ENCODE measurements around the gene TBC1D16. TPM values are rescaled to one million over a fixed set of nuclear protein-coding genes. Genes with fewer than 3 reads are reported as not detected.

The TBC1D16 gene
- total RNA-seq, 1 experiment from 2014 or later, result 85.8 TPM

DNA sequence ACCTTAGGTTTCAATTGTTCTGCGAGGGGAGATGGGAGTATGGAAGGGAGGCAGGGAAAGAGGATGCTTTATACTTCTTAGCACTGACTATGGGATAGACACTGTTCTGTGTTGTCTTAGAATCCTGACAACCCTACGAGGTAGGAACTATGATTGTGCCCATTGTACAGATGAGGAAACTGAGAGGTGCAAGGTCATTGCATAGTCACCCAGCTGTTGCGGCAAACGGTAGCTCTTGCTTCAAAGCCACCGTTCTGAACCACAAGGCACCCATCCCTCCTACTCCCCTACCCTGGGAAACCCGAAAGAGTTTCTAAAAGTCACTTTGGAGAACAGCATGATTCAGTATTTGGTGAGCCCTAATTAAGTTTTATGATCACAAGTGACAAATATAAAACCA, 8.3 kb upstream of the TBC1D16 start:
- WGBS (ENCODE audit: extremely low coverage, insufficient read length, low lambda C conversion rate), result no CpG with 5 or more reads among the region's 6 CpGs
- Histone ChIP-seq H2BK20ac (ENCODE audit: low read depth, low read length, poor library complexity, severe bottlenecking) (no peak overlapping the region), H3K18ac (ENCODE audit: insufficient read length, low read depth, low read length) (no peak overlapping the region), H3K23me2 (ENCODE audit: insufficient read length, low read depth, low read length, poor library complexity, severe bottlenecking) (no peaks in the 10 kb centered on the region), H3K27me3 (ENCODE audit: insufficient read depth, low read length) (no peaks in the 10 kb centered on the region), H4K91ac (ENCODE audit: insufficient read length, low read depth, low read length) (no peak overlapping the region), H2BK15ac (ENCODE audit: low read depth, low read length) (no peak overlapping the region), H3K56ac (ENCODE audit: insufficient read length, low read depth, low read length) (no peak overlapping the region), H3K9ac (ENCODE audit: extremely low read depth, insufficient read length, low read length) (no peak overlapping the region), H2BK5ac (ENCODE audit: insufficient read length, low read length) (no peak overlapping the region), H2AK5ac (ENCODE audit: insufficient read length, low read length) (no peak overlapping the region), H3K23ac (ENCODE audit: insufficient read length, low read depth, low read length) (no peak overlapping the region), H3K79me1 (ENCODE audit: insufficient read depth, low read depth, low read length, poor library complexity, severe bottlenecking) (no peaks in the 10 kb centered on the region), H3K4me1 (ENCODE audit: insufficient read depth, low read length) (no peaks in the 10 kb centered on the region), H4K8ac (replicated peaks; ENCODE audit: insufficient read length, low read depth, low read length) (no peak overlapping the region), H3K4me2 (ENCODE audit: insufficient read depth, insufficient read length, low read length) (no peak overlapping the region), H2BK12ac (ENCODE audit: insufficient read length, low read depth, low read length) (no peak overlapping the region), H4K5ac (ENCODE audit: insufficient read length, low read depth, low read length) (no peak overlapping the region), H3K14ac (ENCODE audit: insufficient read depth, low read length) (no peak overlapping the region), H3K27ac (ENCODE audit: insufficient read length, low read depth, low read length) (no peak overlapping the region), H3K9me3 (ENCODE audit: control insufficient read depth, low read depth, low read length) (no peaks in the 10 kb centered on the region), H3T11ph (ENCODE audit: low read length) (no peak overlapping the region), H2BK120ac (ENCODE audit: low read depth, low read length, poor library complexity, severe bottlenecking) (no peak overlapping the region), H4K20me1 (ENCODE audit: control insufficient read depth, insufficient read depth, insufficient read length) (no peaks in the 10 kb centered on the region), H3K79me2 (ENCODE audit: insufficient read depth, low read length) (no peaks in the 10 kb centered on the region), H3K4ac (ENCODE audit: low read depth, low read length) (no peak overlapping the region), H2AFZ (ENCODE audit: low read length) (no peak overlapping the region)
- DNase-seq, result no peak
- peaks cover 32 to 45% (median 36%) of the 10 kb centered on the region in 3 experiments for H3K36me3 Mint-ChIP-seq (ENCODE audit: insufficient read depth in 1 of 3, low read depth in 3 of 3)
- H3K9me3 Mint-ChIP-seq, result peaks cover 6 to 16% of the 10 kb centered on the region in 2 experiments; a peak in 4 of 5 replicates
- no peak for TF ChIP-seq CTCF (conservative IDR thresholded peaks at IDR 0.05)
- no peak overlapping the region for H3K27ac Mint-ChIP-seq
- no peaks in the 10 kb centered on the region for H3K4me1 Mint-ChIP-seq
- no peaks in the 10 kb centered on the region for H3K27me3 Mint-ChIP-seq (ENCODE audit: low read depth)
- no peak overlapping the region for H3K4me3 Mint-ChIP-seq
